ENCODE data around the gene ZNF93. TPM values are rescaled to one million over a fixed set of nuclear protein-coding genes. Genes with fewer than 3 reads are reported as not detected.

ZNF93 gene
- total RNA-seq, 1 experiment from 2014 or later, result 31.4 TPM

GRCh38 chr19:19966862-19967261 is 66.1 kb downstream of the ZNF93 start:
- no peaks in the 10 kb centered on the region for H3K79me2 ChIP-seq (ENCODE audit: low read length)
- no peaks in the 10 kb centered on the region for H3K4me1 ChIP-seq (ENCODE audit: low read length)
- no peaks in the 10 kb centered on the region for H3K36me3 ChIP-seq (ENCODE audit: insufficient read depth, low read length)
- H4K20me1 ChIP-seq (ENCODE audit: insufficient read depth, low read depth, low read length), result no peaks in the 10 kb centered on the region
- no peak for DNase-seq
- H2AFZ ChIP-seq (ENCODE audit: low read length), result no peak overlapping the region
- H3K27me3 ChIP-seq (ENCODE audit: low read length), result no peaks in the 10 kb centered on the region
- no peak overlapping the region for H3K9ac ChIP-seq (ENCODE audit: low read length)
- H3K27ac ChIP-seq (ENCODE audit: low read length), result no peak overlapping the region
- H3K4me2 ChIP-seq (ENCODE audit: low read depth, low read length, poor library complexity, severe bottlenecking), result no peak overlapping the region
- H3K4me3 ChIP-seq (ENCODE audit: low read length), result no peak overlapping the region
- H3K9me2 ChIP-seq (replicated peaks; ENCODE audit: insufficient read depth, low read length), result no peaks in the 10 kb centered on the region
- peaks cover 26% of the 10 kb centered on the region for H3K9me3 ChIP-seq (ENCODE audit: low read length)

Other genes with a start within 250 kb of the ZNF93 start
- 39.6 and 59.1 TPM in 2 replicates for gene ATP13A1, start 237.3 kb upstream of the ZNF93 start, total RNA-seq (2014; rRNA removed; shearing (Covaris generic); ENCODE audit: low replicate concordance)
- 12.4 and 15.0 TPM in 2 replicates for gene ZNF101, start 232.1 kb upstream of the ZNF93 start, total RNA-seq (2014; rRNA removed; shearing (Covaris generic); ENCODE audit: low replicate concordance)
- gene ZNF14, start 167.8 kb upstream of the ZNF93 start, total RNA-seq (2014; rRNA removed; shearing (Covaris generic); ENCODE audit: low replicate concordance), result 9.2 and 12.1 TPM in 2 replicates
- 31.2 and 44.1 TPM in 2 replicates for gene ZNF506, start 79.2 kb upstream of the ZNF93 start, total RNA-seq (2014; rRNA removed; shearing (Covaris generic); ENCODE audit: low replicate concordance)
- 6.5 and 25.3 TPM in 2 replicates for gene ZNF253, start 35.1 kb upstream of the ZNF93 start, total RNA-seq (2014; rRNA removed; shearing (Covaris generic); ENCODE audit: low replicate concordance)
- gene ZNF682, start 138.6 kb downstream of the ZNF93 start, total RNA-seq (2014; rRNA removed; shearing (Covaris generic); ENCODE audit: low replicate concordance), result 5.7 and 20.6 TPM in 2 replicates
- 9.6 and 13.6 TPM in 2 replicates for gene ZNF90, start 177.1 kb downstream of the ZNF93 start, total RNA-seq (2014; rRNA removed; shearing (Covaris generic); ENCODE audit: low replicate concordance)